Right lobe of liver (tissue), 6 donors: Measurements from ENCODE around the gene FBLN1. TPM values are rescaled to one million over a fixed set of nuclear protein-coding genes. Genes with fewer than 3 reads are reported as not detected.

Experiments
- ATAC-seq, 4 donors: fragments of 200-7000 bp; cut with Tn5 transposase; one replicate each; pipeline ENCODE4 v1.9.1; 2020; ENCODE audit warnings: mild to moderate bottlenecking in 4 of 4, moderate library complexity in 4 of 4
- DNase-seq, 3 donors: peaks; one replicate each; pipeline ENCODE4 v3.0.0-alpha.2; 2020
- H3K27ac ChIP-seq, 3 donors: fragments of 200-600 bp; one replicate each; pipeline ENCODE4 v1.8.0; 2022
- H3K27me3 ChIP-seq, 2 donors: fragments of 200-600 bp; one replicate each; pipeline ENCODE4 v1.8.0; 2022
- H3K36me3 ChIP-seq, 4 donors: fragments of 200-600 bp; sonication (generic) in 1 of 4; one replicate each; pipeline versions ENCODE4 v1.5.1 to v1.8.0; 2017 to 2022; ENCODE audit warnings: control low read depth in 1 of 4
- H3K4me1 ChIP-seq, 4 donors: fragments of 200-600 bp; sonication (generic) in 1 of 4; one replicate each; pipeline versions ENCODE4 v1.5.1 to v1.8.0; 2017 to 2022; ENCODE audit warnings: control low read depth in 1 of 4
- H3K4me3 ChIP-seq, 3 donors: fragments of 200-600 bp; one replicate each; pipeline ENCODE4 v1.8.0; 2022
- H3K9me3 ChIP-seq, 4 donors: fragments of 200-600 bp; sonication (generic) in 1 of 4; one replicate each; pipeline versions ENCODE4 v1.5.1 to v1.8.0; 2017 to 2022; ENCODE audit warnings: control low read depth in 1 of 4
- POLR2A ChIP-seq: fragments of 450-650 bp; IDR thresholded peaks from one replicate; pipeline ENCODE4 v1.6.1; 2017; ENCODE audit warnings: antibody characterized with exemption, mild to moderate bottlenecking
- WGBS: methylation state at CpG from one replicate; pipeline ENCODE4 v1.1.6; 2018; ENCODE audit warnings: low coverage, low lambda C conversion rate; ENCODE audit not compliant: insufficient coverage; ENCODE audit errors: missing lambda C conversion rate; 5-methylcytosine and 5-hydroxymethylcytosine counted together
- intact Hi-C, 2 donors: fragments of 100-400 bp; cut with DNase I; formaldehyde crosslinking; loops; one replicate each; pipeline versions ENCODE4 v1.11.2 to v1.14.1; 2022
- total RNA-seq, 6 experiments: library from RNA; depleted of rRNA in 2 of 6; stranded (reverse); fragments of >200 nt in 2 of 6; fragmentation: NEBNext Ultra II Directional in 3 of 6; extraction: Animal tissue kit (Norgen Biotek cat#: 25700) in 3 of 6; gene quantifications; one replicate each; pipeline versions ENCODE4 v1.1.0 to v1.2.4, GENCODE V29; 2016 to 2023
- TF ChIP-seq, protein P1 (sequence below), 4 donors: fragments of 200-600 bp in 3 of 4; fragments of 450-650 bp in 1 of 4; IDR thresholded peaks; one replicate each; pipeline versions ENCODE4 v1.5.1 to v1.8.0; 2016 to 2022; ENCODE audit warnings: antibody characterized with exemption in 4 of 4, mild to moderate bottlenecking in 2 of 4
- donor health status: DM: no; HTN: yes; CAD: no.
- donor health status: DM: no; HTN: no; CAD: no.
- donor health status: DM: no; HTN: no; CAD: no.
- donor health status: DM: no; HTN: yes; CAD: no.
- donor health status: DM: no; HTN: yes; CAD: no.

FBLN1 gene
- total RNA-seq, 6 experiments from 2014 or later = 1.6 to 6.6 (median 3.4) TPM

DNA sequence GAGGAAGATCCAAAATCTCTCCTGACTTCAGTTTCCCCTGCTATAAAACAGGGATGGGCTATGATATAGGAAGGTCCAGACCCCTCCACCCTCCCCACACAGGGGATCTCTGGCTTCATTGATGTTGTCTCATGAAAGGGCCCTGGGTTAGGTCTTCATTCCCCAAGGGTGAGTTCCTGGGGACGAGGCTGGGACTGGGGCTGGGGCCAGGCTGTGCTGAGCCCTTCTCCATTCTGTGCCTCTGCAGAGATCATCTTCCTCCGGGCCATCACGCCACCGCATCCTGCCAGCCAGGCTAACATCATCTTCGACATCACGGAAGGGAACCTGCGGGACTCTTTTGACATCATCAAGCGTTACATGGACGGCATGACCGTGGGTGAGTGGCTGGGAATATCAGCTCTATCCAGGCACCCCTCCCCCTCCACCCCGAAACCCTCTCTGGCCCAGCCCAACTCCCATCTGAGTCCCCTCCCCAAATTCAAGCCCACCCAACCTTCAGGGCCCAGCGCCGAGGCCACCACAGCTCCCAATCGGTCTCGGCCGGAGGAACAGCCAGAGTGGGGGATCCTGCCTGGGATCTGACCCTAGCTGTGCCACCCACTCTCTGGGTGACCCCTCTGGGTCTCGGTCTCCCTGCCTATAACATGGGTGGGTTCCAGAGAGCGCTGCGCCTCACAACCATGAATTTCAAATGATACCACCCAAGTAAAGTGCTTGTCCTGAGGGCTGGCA, 74.2 kb downstream of the FBLN1 start:
- H3K27me3 ChIP-seq = no peaks in the 10 kb centered on the region
- DNase-seq (no peak), ATAC-seq (no peak)
- TF ChIP-seq POLR2A = no peak
- TF ChIP-seq, protein P1, sequence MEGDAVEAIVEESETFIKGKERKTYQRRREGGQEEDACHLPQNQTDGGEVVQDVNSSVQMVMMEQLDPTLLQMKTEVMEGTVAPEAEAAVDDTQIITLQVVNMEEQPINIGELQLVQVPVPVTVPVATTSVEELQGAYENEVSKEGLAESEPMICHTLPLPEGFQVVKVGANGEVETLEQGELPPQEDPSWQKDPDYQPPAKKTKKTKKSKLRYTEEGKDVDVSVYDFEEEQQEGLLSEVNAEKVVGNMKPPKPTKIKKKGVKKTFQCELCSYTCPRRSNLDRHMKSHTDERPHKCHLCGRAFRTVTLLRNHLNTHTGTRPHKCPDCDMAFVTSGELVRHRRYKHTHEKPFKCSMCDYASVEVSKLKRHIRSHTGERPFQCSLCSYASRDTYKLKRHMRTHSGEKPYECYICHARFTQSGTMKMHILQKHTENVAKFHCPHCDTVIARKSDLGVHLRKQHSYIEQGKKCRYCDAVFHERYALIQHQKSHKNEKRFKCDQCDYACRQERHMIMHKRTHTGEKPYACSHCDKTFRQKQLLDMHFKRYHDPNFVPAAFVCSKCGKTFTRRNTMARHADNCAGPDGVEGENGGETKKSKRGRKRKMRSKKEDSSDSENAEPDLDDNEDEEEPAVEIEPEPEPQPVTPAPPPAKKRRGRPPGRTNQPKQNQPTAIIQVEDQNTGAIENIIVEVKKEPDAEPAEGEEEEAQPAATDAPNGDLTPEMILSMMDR (IDR thresholded peaks at IDR 0.05) = no peak
- intact Hi-C loops = no loop called here
- no peaks in the 10 kb centered on the region for H3K4me1 ChIP-seq
- H3K4me3 ChIP-seq = no peak overlapping the region
- 79% methylated on average over 6 of the region's 19 CpGs for WGBS
- no peaks in the 10 kb centered on the region for H3K9me3 ChIP-seq
- H3K27ac ChIP-seq = no peak overlapping the region
- H3K36me3 ChIP-seq = no peaks in the 10 kb centered on the region

DNA sequence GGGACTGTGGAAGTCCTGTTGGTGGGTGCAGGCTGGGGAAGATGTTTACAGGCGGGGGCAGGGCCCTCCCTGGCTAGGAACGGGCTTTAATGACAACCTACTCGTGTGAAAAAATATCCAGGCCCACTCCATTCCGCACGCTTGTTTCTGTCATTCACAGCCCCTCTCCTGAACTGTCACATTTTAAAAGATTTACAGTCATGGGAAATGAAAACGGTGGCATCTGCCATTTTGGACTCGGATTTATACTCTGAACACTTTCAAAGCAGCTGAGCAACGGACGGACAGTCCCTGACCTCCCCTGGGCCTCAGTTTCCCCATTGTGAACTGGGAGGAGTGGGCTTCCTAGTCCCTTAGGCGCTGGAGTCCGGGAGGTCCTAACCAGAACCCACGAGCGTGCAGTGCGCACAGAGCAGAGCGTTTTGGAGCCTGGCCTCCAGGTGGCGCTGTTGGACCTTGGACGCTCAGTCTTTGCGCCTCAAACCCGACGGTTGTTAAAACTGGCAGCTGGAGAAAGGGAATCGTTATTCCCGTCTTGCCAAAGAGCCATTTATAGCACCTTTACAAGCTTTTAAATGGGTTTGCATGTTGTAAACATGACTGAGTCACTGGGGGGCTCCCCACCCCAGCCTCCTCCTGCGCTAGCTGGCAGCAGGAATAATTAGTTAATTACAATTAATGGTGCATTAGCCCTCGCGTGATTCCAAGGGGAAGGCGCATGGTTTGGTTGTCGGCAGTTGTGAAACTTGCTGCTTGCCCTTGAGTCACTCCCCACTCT, 75.3 kb downstream of the FBLN1 start:
- WGBS = 26% methylated on average over 13 of the region's 27 CpGs
- Histone ChIP-seq H3K27me3 (no peaks in the 10 kb centered on the region), H3K36me3 (no peaks in the 10 kb centered on the region), H3K9me3 (no peaks in the 10 kb centered on the region), H3K4me3 (no peak overlapping the region), H3K27ac (no peak overlapping the region), H3K4me1 (no peaks in the 10 kb centered on the region)
- peak; percentile 71 to 90 (median 86) for ATAC-seq
- TF ChIP-seq, protein P1 (IDR thresholded peaks at IDR 0.05) = peak; percentile 90 to 96 (median 93)
- no peak for TF ChIP-seq POLR2A
- intact Hi-C loops = no loop called here
- peak; percentile 83 to 86 (median 84) for DNase-seq

DNA sequence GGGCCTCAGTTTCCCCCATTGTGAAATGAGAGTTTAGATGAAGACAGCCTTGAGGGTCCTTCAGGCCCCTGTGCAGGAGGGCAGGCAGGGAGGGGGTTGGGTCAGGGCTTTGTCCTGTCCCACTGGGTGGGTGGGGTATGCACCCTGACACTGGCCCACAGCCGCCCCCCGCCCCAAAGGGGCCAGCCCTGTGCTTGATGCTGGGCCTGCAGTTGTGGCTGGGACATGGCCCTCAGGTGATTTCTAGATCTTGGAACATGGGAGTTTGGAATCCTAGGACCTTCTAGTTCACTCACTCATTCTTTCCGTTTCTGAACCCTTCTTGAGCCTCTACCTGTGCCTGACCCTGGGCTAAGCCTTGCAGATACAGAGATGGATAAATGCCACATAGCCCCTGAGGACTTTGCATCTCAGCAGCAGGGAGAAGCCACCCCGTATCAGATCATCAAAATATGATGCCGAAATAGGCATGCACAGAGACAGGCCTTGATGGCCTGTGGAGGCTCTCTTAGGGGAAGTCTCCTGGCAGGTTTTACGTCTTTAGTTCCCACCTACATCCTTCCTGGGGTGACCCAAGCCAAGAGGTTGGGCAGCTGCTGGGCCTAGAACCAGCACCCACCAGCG, 76.0 kb downstream of the FBLN1 start:
- H3K9me3 ChIP-seq = no peaks in the 10 kb centered on the region
- 76% methylated on average over 3 of the region's 7 CpGs for WGBS
- H3K27ac ChIP-seq = no peak overlapping the region
- TF ChIP-seq, protein P1 (IDR thresholded peaks at IDR 0.05) = no peak
- no peak for TF ChIP-seq POLR2A
- H3K4me1 ChIP-seq = no peaks in the 10 kb centered on the region
- intact Hi-C loops = no loop called here
- DNase-seq = no peak
- no peaks in the 10 kb centered on the region for H3K27me3 ChIP-seq
- no peak for ATAC-seq
- H3K4me3 ChIP-seq = no peak overlapping the region
- H3K36me3 ChIP-seq = no peaks in the 10 kb centered on the region

DNA sequence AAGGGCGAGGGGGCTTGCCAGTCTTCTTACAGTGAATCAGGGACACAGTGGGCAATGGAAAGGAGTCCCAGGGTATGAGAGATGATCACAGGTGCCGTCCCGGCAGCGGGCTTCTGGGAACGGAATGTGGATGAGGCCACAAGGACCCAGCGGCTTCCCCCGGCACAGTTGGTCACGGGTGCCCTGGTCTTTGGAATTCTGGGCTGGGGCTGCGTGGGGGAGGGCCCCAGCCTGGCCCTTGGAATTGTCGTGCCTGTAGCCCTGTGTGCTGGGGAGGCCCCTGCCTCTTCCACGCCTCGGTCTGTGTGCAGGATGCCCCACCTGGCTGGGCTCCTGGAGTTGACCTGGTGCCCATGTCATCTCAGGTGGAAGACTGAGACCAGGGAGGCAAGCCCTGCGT, 76.6 kb downstream of the FBLN1 start:
- WGBS = 33% methylated on average over 1 of the region's 13 CpGs
- ATAC-seq (no peak), DNase-seq (no peak)
- no peak overlapping the region for H3K4me3 ChIP-seq
- H3K27me3 ChIP-seq = no peaks in the 10 kb centered on the region
- H3K4me1 ChIP-seq = no peaks in the 10 kb centered on the region
- intact Hi-C loops = no loop called here
- TF ChIP-seq POLR2A = no peak
- TF ChIP-seq, protein P1 (IDR thresholded peaks at IDR 0.05) = no peak
- no peaks in the 10 kb centered on the region for H3K36me3 ChIP-seq
- H3K9me3 ChIP-seq = no peaks in the 10 kb centered on the region
- H3K27ac ChIP-seq = no peak overlapping the region
